ENCODE data around the gene GNAI2. TPM values are rescaled to one million over a fixed set of nuclear protein-coding genes. Genes with fewer than 3 reads are reported as not detected.

Gene GNAI2
- total and polyA plus RNA-seq, 8 donors = 61.1 to 211 (median 79.2) TPM

DNA sequence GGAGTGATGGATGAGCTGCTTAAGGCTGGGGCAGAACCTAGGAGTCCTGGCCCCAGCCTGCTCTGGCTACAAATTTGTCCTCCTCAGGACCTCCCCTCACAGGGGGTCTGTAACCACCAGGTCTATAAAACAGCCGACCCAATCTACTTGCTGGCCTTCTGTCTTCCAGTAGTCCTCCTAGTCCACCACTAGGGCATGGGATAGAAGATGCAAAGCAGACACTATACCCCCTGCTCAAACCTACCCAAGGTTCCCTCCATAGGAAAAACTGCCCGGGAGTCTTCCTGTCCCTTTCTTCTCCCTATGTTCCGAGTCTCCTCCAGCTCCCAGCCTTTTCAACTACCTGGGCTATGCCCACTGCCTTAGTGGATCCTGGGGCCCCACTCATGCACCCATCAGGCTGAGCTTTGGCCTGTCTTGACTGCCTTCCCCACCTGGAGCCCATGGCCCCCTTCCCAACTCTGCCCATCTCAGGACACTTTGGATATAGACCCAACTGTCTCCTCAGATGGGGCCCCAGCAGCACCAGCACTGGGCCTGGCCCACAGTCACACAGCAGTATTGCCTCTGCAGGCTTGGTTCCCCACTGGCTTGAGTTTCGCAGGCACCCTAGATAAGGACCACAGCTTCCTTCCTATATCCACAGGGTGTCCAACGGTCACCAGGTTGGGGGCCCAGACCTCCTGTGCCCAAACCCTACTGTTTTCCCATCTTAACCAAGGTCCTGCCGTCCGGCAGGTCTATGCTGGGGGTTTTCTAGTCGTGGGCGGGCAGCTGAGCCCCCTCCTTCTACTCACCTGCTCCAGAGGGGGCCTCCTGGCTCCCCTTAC, 62.1 kb downstream of the GNAI2 start:
- TF ChIP-seq CTCF (IDR thresholded peaks at IDR 0.05) = peak in 2 of 7 experiments; percentile 10 to 16
- no peak for TF ChIP-seq EP300 (IDR thresholded peaks at IDR 0.05)
- Histone ChIP-seq H3K9me3 (no peaks in the 10 kb centered on the region), H3K27ac (peak overlapping the region; percentile 92 to 96 (median 95)), H3K36me3 (peaks cover 7 to 15% (median 8%) of the 10 kb centered on the region in 4 donors), H3K27me3 (no peaks in the 10 kb centered on the region), H3K4me3 (peak overlapping the region; percentile 67 to 73 (median 70)), H3K4me1 (peaks cover 37 to 66% (median 59%) of the 10 kb centered on the region in 4 donors)
- intact Hi-C loops (cut with DNase I; ENCODE audit: low total_unique reads) = no loop called here
- peak in 1 of 2 donors; percentile 44 for DNase-seq
- 25 to 40% (median 26%) methylated on average over 9 of the region's 9 CpGs for WGBS, 5 donors

GRCh38 chr3:50298836-50299637, 63.0 kb downstream of the GNAI2 start, which contains the start of the genes HYAL3 and NAA80:
HYAL3 (minus strand) TSS chr3:50299405; CDS start chr3:50295602, 3,803 bp downstream.
NAA80 (minus strand) TSS chr3:50299405; CDS start chr3:50297463, 1,942 bp downstream.
- Histone ChIP-seq H3K9me3 (no peaks in the 10 kb centered on the region), H3K4me3 (peak within 1 kb of the TSS; percentile 67 to 73 (median 70)), H3K27ac (peak within 1 kb of the TSS; percentile 92 to 96 (median 95)), H3K36me3 (peaks cover 7 to 15% (median 8%) of the 10 kb centered on the region in 4 donors), H3K4me1 (peaks cover 37 to 68% (median 59%) of the 10 kb centered on the region in 4 donors), H3K27me3 (no peaks in the 10 kb centered on the region)
- WGBS, 5 donors = 1% methylated on average over 32 to 61 of the region's 61 CpGs
- intact Hi-C loops (cut with DNase I; ENCODE audit: low total_unique reads) = no loop called here
- TF ChIP-seq EP300 (IDR thresholded peaks at IDR 0.05) (no peak), CTCF (IDR thresholded peaks at IDR 0.05) (peak in 5 of 7 experiments; percentile 21 to 68 (median 45)), POLR2AphosphoS5 (IDR thresholded peaks at IDR 0.05) (peak; percentile 87 to 98 (median 97)), POLR2A (IDR thresholded peaks at IDR 0.05) (peak in 2 of 4 donors; percentile 48 to 84)
- DNase-seq = peak; percentile 100

DNA sequence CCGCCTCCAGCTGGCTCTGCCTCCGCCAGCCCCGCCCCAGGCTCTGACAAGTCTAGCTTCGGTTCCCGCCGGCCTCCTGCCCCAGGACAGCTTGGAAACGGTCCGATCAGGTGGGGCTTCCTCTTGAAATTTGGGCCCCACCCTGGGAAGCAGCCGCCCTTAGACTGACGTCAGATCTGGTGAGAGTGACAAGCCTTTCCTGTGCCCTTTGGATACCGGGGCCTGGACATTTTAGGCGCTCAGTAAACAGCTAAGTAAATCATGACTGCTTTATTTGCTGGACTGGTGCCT, 63.6 kb downstream of the GNAI2 start:
- peak overlapping the region; percentile 47 to 72 (median 68) for H3K4me3 ChIP-seq
- peak overlapping the region; percentile 71 to 96 (median 95) for H3K27ac ChIP-seq
- peaks cover 37 to 68% (median 59%) of the 10 kb centered on the region in 4 donors for H3K4me1 ChIP-seq
- H3K36me3 ChIP-seq = peaks cover 7 to 15% (median 8%) of the 10 kb centered on the region in 4 donors
- TF ChIP-seq POLR2A (IDR thresholded peaks at IDR 0.05) (no peak), EP300 (IDR thresholded peaks at IDR 0.05) (no peak), POLR2AphosphoS5 (IDR thresholded peaks at IDR 0.05) (peak in 2 of 3 donors; percentile 2 to 30), CTCF (IDR thresholded peaks at IDR 0.05) (no peak)
- no peaks in the 10 kb centered on the region for H3K9me3 ChIP-seq
- H3K27me3 ChIP-seq = no peaks in the 10 kb centered on the region
- 0 to 2% (median 1%) methylated on average over 7 to 12 of the region's 12 CpGs for WGBS, 5 donors
- DNase-seq = no peak
- intact Hi-C loops (cut with DNase I; ENCODE audit: low total_unique reads) = no loop called here

Data from stomach (tissue), 9 donors.